ENCODE measurements around the gene ARL14. TPM values are rescaled to one million over a fixed set of nuclear protein-coding genes. Genes with fewer than 3 reads are reported as not detected.

ARL14 gene
- total RNA-seq, 6 experiments from 2014 or later: 0.31 to 0.66 TPM; not detected in 4

GRCh38 chr3:160668454-160668853 is 8.5 kb upstream of the ARL14 start:
- Histone ChIP-seq H3K27ac (no peak overlapping the region), H3K4me1 (peaks cover 0 to 19% (median 6%) of the 10 kb centered on the region in 4 donors)
- intact Hi-C loops (cut with DNase I): no loop called here

GRCh38 chr3:160671231-160671630 is 5.7 kb upstream of the ARL14 start:
- Histone ChIP-seq H3K9me3 (no peaks in the 10 kb centered on the region), H3K4me1 (peaks cover 0 to 38% (median 13%) of the 10 kb centered on the region in 4 donors), H3K27ac (peak overlapping the region in 2 of 3 donors; percentile 59 to 85), H3K4me3 (no peak overlapping the region), H3K36me3 (no peaks in the 10 kb centered on the region), H3K27me3 (no peaks in the 10 kb centered on the region)
- no peak for TF ChIP-seq POLR2A (IDR thresholded peaks at IDR 0.05)
- no peak for TF ChIP-seq CTCF (IDR thresholded peaks at IDR 0.05)
- ATAC-seq: peak in 3 of 4 donors; percentile 10 to 70 (median 55)
- DNase-seq: no peak
- intact Hi-C loops (cut with DNase I): no loop called here
- 35% methylated on average over 6 of the region's 6 CpGs for WGBS (ENCODE audit: insufficient coverage, low coverage, low lambda C conversion rate, missing lambda C conversion rate)

More at GRCh38 chr3:160668454-160668853, 8.5 kb upstream of the ARL14 start:
- DNase-seq (no peak), ATAC-seq (no peak)
- TF ChIP-seq CTCF (IDR thresholded peaks at IDR 0.05) (no peak), POLR2A (IDR thresholded peaks at IDR 0.05) (no peak)
- H3K4me3 ChIP-seq: no peak overlapping the region
- no peaks in the 10 kb centered on the region for H3K36me3 ChIP-seq
- no peaks in the 10 kb centered on the region for H3K9me3 ChIP-seq
- H3K27me3 ChIP-seq: no peaks in the 10 kb centered on the region

DNA sequence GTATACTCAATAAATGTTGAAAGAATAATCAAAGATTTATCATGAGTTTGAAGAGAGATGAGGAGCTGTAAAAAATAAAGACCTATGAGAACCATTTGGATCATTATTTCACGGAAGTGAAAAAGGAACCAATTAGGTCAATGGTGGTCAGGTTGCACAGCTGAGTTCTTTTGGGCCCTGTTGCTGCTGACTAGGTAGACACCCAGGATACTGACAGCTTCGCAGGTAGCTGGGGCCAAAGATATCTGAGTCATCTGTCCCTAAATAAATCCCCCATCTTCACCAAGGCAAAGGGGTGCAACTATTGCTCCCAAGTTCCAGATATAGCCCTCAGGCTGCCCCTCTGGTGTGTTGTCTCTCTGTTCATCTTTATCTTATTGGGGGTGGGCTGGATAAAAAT is 5.0 kb upstream of the ARL14 start:
- Histone ChIP-seq H3K27ac (peak overlapping the region; percentile 55 to 85 (median 59)), H3K27me3 (no peaks in the 10 kb centered on the region), H3K36me3 (no peaks in the 10 kb centered on the region), H3K4me1 (peaks cover 0 to 38% (median 13%) of the 10 kb centered on the region in 4 donors), H3K9me3 (no peaks in the 10 kb centered on the region), H3K4me3 (no peak overlapping the region)
- TF ChIP-seq POLR2A (IDR thresholded peaks at IDR 0.05): no peak
- intact Hi-C loops (cut with DNase I): no loop called here
- WGBS (ENCODE audit: insufficient coverage, low coverage, low lambda C conversion rate, missing lambda C conversion rate): 92% methylated on average over 1 of the region's 2 CpGs
- no peak for DNase-seq
- no peak for ATAC-seq

- intact Hi-C loops (cut with DNase I): no loop called here
- ATAC-seq: peak; percentile 58 to 87 (median 76)
- 21% methylated on average over 1 of the region's 1 CpG for WGBS (ENCODE audit: insufficient coverage, low coverage, low lambda C conversion rate, missing lambda C conversion rate)
- Histone ChIP-seq H3K36me3 (no peaks in the 10 kb centered on the region), H3K27ac (peak overlapping the region; percentile 55 to 85 (median 59)), H3K27me3 (no peaks in the 10 kb centered on the region), H3K9me3 (no peaks in the 10 kb centered on the region), H3K4me3 (no peak overlapping the region), H3K4me1 (peaks cover 0 to 38% (median 13%) of the 10 kb centered on the region in 4 donors)
- TF ChIP-seq POLR2A (IDR thresholded peaks at IDR 0.05) (no peak), CTCF (IDR thresholded peaks at IDR 0.05) (no peak)
- no peak for DNase-seq
Measured at GRCh38 chr3:160673188-160673587, 3.8 kb upstream of the ARL14 start.

DNA sequence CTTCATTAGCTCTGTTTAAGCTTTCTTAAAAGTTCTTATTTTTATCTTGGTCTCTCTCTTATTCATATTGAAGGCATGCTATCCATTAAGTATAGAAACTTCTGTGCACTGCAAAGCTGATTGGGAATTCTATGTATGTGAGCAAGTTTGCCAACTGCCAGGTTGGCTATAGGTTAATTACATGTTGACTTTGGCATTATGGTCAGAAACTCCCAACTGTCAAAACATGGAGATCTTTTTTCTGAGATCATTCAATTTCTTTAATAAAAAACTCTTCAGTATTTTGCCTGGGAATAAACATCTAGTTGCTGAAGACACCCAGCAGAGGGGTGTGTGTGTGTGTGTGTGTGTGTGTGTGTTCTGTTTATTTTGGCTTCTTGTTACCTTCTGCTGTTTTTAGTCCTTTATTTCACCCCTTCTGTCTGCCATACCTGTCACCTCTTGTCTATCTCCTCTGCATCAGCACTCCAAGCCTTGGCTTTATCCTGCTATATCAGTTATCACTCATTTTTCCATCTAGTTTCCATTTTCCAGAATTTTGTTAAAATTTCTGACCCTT is 1.3 kb upstream of the ARL14 start:
- DNase-seq: no peak

More for the DNA sequence above, 1.3 kb upstream of the ARL14 start:
- Histone ChIP-seq H3K27ac (peak overlapping the region in 2 of 3 donors; percentile 56 to 85), H3K27me3 (no peaks in the 10 kb centered on the region), H3K36me3 (no peaks in the 10 kb centered on the region), H3K4me1 (peaks cover 0 to 38% (median 13%) of the 10 kb centered on the region in 4 donors), H3K4me3 (no peak overlapping the region), H3K9me3 (no peaks in the 10 kb centered on the region)
- ATAC-seq: peak; percentile 70 to 79 (median 78)
- TF ChIP-seq POLR2A (IDR thresholded peaks at IDR 0.05): no peak
- TF ChIP-seq CTCF (IDR thresholded peaks at IDR 0.05): no peak
- intact Hi-C loops (cut with DNase I): no loop called here
